A673 (cell line): Measurements from ENCODE around the gene TMEM150C. TPM values are rescaled to one million over a fixed set of nuclear protein-coding genes. Genes with fewer than 3 reads are reported as not detected.

Source experiments
- BruUV-seq: library from RNA; stranded (reverse); fragments of 400-500 nt; replicated peaks from 2 replicates; lab custom pipeline; 2021; lab: Mats Ljungman, UMichigan
- CTCF ChIA-PET: fragments of 300-600 bp; sonication (Branson Sonifier 250); formaldehyde crosslinking; loops from one replicate; lab custom pipeline; 2022; ENCODE audit warnings: antibody characterized with exemption; lab: Charles Lee
- POLR2A ChIA-PET: fragments of 300-600 bp; sonication (Branson Sonifier 250); formaldehyde crosslinking; loops from one replicate; lab custom pipeline; 2022; ENCODE audit warnings: antibody characterized with exemption; ENCODE audit not compliant: low non-redundant PET; lab: Charles Lee
- DNase-seq: peaks from one replicate; pipeline ENCODE4 v3.0.0-alpha.2; 2015; ENCODE audit warnings: low spot score
- H3K27ac ChIP-seq: fragments of 200-600 bp; sonication (generic); 2 replicates; pipeline ENCODE4 v1.5.1; 2016; ENCODE audit warnings: mixed run types, low read depth, mild to moderate bottlenecking, mixed read lengths, antibody characterized with exemption, low read length; ENCODE audit not compliant: poor library complexity, severe bottlenecking
- H3K27me3 ChIP-seq: fragments of 200-600 bp; sonication (generic); replicated peaks from 2 replicates; pipeline ENCODE4 v1.6.1; 2017; ENCODE audit warnings: mixed run types, low read depth, mild to moderate bottlenecking, mixed read lengths, antibody characterized with exemption, low read length; ENCODE audit not compliant: insufficient read depth, poor library complexity
- H3K36me3 ChIP-seq: fragments of 200-600 bp; sonication (generic); 2 replicates; pipeline ENCODE4 v1.6.1; 2016; ENCODE audit warnings: mixed run types, mild to moderate bottlenecking, mixed read lengths, antibody characterized with exemption, low read length; ENCODE audit not compliant: insufficient read depth, poor library complexity, severe bottlenecking
- H3K4me1 ChIP-seq: fragments of 200-600 bp; sonication (generic); 2 replicates; pipeline ENCODE4 v1.6.1; 2017; ENCODE audit warnings: mixed run types, mild to moderate bottlenecking, mixed read lengths, antibody characterized with exemption, low read length; ENCODE audit not compliant: insufficient read depth, poor library complexity, severe bottlenecking
- H3K4me3 ChIP-seq: fragments of 200-600 bp; sonication (generic); 2 replicates; pipeline ENCODE4 v1.5.1; 2016; ENCODE audit warnings: low read depth, mixed run types, mild to moderate bottlenecking, mixed read lengths, low read length; ENCODE audit not compliant: poor library complexity, severe bottlenecking
- H3K9me3 ChIP-seq: fragments of 200-600 bp; sonication (generic); 2 replicates; pipeline ENCODE4 v1.6.1; 2016; ENCODE audit warnings: mixed run types, low read depth, mild to moderate bottlenecking, mixed read lengths, antibody characterized with exemption, low read length; ENCODE audit not compliant: poor library complexity, severe bottlenecking
- EZH2 ChIP-seq: fragments of 200-600 bp; sonication (generic); IDR thresholded peaks from 2 replicates; pipeline ENCODE4 v1.6.1; 2017; ENCODE audit warnings: borderline replicate concordance, low read depth, mild to moderate bottlenecking, mixed read lengths, antibody characterized with exemption, low read length; ENCODE audit not compliant: poor library complexity, severe bottlenecking
- intact Hi-C: fragments of 100-400 bp; cut with micrococcal nuclease; formaldehyde crosslinking; loops from one replicate; pipeline ENCODE4 v1.10.0; 2022; ENCODE audit not compliant: unreplicated experiment
- total RNA-seq: library from RNA; stranded (reverse); gene quantifications from 2 replicates; pipeline ENCODE4 v1.2.3, GENCODE V29; 2021
- TF ChIP-seq, protein P1 (sequence below): fragments of 300-800, 200-600 bp; sonication (generic); conservative IDR thresholded peaks from 2 replicates; pipeline ENCODE4 v1.5.1; 2017; ENCODE audit warnings: low read depth, mild to moderate bottlenecking, antibody characterized with exemption, low read length, moderate library complexity, mixed read lengths

TMEM150C gene
- total RNA-seq, 1 experiment from 2014 or later: 0.34 TPM

DNA sequence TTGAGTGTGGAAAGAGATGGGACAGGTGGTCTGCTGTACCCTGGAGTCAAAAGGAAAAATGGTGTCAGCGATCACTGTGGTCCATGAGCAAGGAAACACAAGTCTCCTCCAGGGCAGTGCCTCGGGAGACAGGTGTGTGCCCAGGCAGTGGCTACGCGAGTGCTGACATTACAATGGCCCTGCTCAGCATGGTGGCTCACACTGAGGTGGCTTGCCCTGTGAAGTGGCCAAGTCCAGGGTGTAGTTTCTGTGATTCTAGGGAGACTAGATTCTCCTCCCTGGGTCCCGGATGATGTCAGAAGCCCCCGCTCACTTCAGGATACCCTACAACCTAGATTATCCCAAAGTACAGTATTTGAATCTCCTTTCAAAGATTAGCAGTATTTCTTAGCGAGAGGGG, 44.8 kb upstream of the TMEM150C start:
- Histone ChIP-seq H3K4me1 (no peaks in the 10 kb centered on the region), H3K27ac (no peak overlapping the region), H3K36me3 (no peaks in the 10 kb centered on the region), H3K9me3 (no peaks in the 10 kb centered on the region), H3K27me3 (no peaks in the 10 kb centered on the region), H3K4me3 (no peak overlapping the region)
- DNase-seq: no peak
- ChIA-PET CTCF (no interaction called here), POLR2A (no interaction called here)
- TF ChIP-seq, protein P1, sequence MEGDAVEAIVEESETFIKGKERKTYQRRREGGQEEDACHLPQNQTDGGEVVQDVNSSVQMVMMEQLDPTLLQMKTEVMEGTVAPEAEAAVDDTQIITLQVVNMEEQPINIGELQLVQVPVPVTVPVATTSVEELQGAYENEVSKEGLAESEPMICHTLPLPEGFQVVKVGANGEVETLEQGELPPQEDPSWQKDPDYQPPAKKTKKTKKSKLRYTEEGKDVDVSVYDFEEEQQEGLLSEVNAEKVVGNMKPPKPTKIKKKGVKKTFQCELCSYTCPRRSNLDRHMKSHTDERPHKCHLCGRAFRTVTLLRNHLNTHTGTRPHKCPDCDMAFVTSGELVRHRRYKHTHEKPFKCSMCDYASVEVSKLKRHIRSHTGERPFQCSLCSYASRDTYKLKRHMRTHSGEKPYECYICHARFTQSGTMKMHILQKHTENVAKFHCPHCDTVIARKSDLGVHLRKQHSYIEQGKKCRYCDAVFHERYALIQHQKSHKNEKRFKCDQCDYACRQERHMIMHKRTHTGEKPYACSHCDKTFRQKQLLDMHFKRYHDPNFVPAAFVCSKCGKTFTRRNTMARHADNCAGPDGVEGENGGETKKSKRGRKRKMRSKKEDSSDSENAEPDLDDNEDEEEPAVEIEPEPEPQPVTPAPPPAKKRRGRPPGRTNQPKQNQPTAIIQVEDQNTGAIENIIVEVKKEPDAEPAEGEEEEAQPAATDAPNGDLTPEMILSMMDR: no peak
- no peak for TF ChIP-seq EZH2
- intact Hi-C loops: no loop called here
- no TSS peak for BruUV-seq

DNA sequence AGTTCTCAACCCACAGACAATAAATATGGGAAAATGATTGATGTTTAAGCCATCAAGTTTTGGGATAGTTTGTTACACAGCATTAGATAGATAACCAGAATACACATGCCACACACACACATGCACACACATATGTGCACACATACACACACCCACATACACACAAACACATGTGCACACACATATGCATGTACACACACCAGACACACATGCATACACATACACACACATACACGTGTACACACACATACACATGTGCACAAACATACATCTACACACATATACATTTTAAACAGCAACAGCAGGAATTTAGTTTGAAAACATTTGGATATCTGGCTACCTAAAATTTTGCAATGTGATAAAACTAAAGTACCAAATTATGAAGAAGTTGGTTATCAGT, 42.7 kb upstream of the TMEM150C start:
- DNase-seq: no peak
- Histone ChIP-seq H3K4me3 (no peak overlapping the region), H3K4me1 (no peaks in the 10 kb centered on the region), H3K27ac (no peak overlapping the region), H3K27me3 (no peaks in the 10 kb centered on the region), H3K9me3 (no peaks in the 10 kb centered on the region), H3K36me3 (no peaks in the 10 kb centered on the region)
- intact Hi-C loops: no loop called here
- no TSS peak for BruUV-seq
- ChIA-PET POLR2A (no interaction called here), CTCF (no interaction called here)
- no peak for TF ChIP-seq EZH2
- TF ChIP-seq, protein P1: no peak

DNA sequence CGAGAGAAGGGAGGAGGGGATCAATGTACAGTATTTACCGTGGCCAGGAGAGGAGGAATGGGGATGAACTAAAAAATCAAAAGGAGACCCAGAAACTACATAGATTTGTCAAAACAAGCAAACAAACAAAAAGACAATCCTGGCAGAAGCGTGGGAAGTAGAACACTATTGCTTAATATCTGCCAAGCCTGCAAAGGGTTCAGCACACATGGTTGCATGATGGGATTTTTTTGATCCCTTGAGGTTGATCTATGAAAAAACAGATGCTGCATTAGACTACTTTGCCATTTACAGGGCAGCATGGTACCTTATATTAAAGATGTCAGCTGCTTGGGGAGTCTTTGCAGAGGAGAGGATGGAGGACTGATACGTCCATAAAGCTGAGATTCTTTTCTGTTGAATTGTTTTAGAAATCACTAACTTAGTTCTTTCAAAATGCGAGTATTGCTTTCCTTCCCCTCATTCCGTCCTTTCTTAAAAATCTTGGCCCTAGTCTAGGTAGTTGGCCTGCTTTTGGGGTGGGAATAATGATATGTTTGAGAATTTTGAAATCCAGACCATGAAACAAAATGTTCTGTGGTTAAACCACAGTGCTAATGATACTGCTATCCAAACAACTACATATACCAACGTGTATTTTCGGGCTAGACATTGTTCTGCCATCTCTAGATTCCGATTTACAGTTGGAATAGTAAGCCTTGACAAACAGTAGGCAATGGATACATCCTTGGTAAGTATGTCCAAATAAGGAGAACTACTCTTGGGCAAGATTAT, 39.6 kb upstream of the TMEM150C start:
- Histone ChIP-seq H3K27me3 (no peaks in the 10 kb centered on the region), H3K36me3 (no peaks in the 10 kb centered on the region), H3K9me3 (no peaks in the 10 kb centered on the region), H3K4me1 (no peaks in the 10 kb centered on the region), H3K4me3 (no peak overlapping the region), H3K27ac (no peak overlapping the region)
- ChIA-PET POLR2A (no interaction called here), CTCF (no interaction called here)
- no peak for DNase-seq
- BruUV-seq: no TSS peak
- intact Hi-C loops: no loop called here
- TF ChIP-seq EZH2: no peak
- TF ChIP-seq, protein P1: no peak
